Glomerular visceral epithelial cell (primary cell): ENCODE data around the gene COL8A2.

Experiments
- DNase-seq: peaks from one replicate; pipeline ENCODE4 v3.0.0-alpha.2; 2016; ENCODE audit errors: extremely low spot score

COL8A2 gene

GRCh38 chr1:36091141-36091540 is 33.9 kb downstream of the COL8A2 start:
- DNase-seq: no peak

- DNase-seq: peak; percentile 60
Observed at GRCh38 chr1:36089393-36090121, 35.5 kb downstream of the COL8A2 start.

- DNase-seq: peak; percentile 88
Observed at GRCh38 chr1:36088577-36089392, 36.2 kb downstream of the COL8A2 start, which contains the start of gene ADPRS. Gene ADPRS, plus strand, starts transcription at chr1:36088892. Its CDS starts 13 bp downstream, at chr1:36088905.

GRCh38 chr1:36088265-36088576 is 36.8 kb downstream of the COL8A2 start:
- DNase-seq: no peak

GRCh38 chr1:36087233-36088123 is 37.5 kb downstream of the COL8A2 start:
- no peak for DNase-seq

- DNase-seq: no peak
Observed at GRCh38 chr1:36086529-36087232, 38.3 kb downstream of the COL8A2 start.

GRCh38 chr1:36085686-36086526 is 39.1 kb downstream of the COL8A2 start:
- no peak for DNase-seq

GRCh38 chr1:36085126-36085525 is 39.9 kb downstream of the COL8A2 start:
- no peak for DNase-seq

- no peak for DNase-seq
Observed at GRCh38 chr1:36084497-36085115, 40.4 kb downstream of the COL8A2 start.

- DNase-seq: no peak
Observed at GRCh38 chr1:36083635-36084496, 41.2 kb downstream of the COL8A2 start, which contains the start of gene TEKT2. Gene TEKT2, plus strand, starts transcription at chr1:36084094. Its CDS starts 828 bp downstream, at chr1:36084922.

- DNase-seq: no peak
Observed at GRCh38 chr1:36083219-36083618, 41.8 kb downstream of the COL8A2 start.

- no peak for DNase-seq
Observed at GRCh38 chr1:36081926-36082485, 43.0 kb downstream of the COL8A2 start.

- DNase-seq: no peak
Observed at GRCh38 chr1:36080801-36081200, 44.2 kb downstream of the COL8A2 start.

GRCh38 chr1:36080236-36080635 is 44.8 kb downstream of the COL8A2 start:
- no peak for DNase-seq

- no peak for DNase-seq
Observed at GRCh38 chr1:36076979-36077573, 47.9 kb downstream of the COL8A2 start.

GRCh38 chr1:36070349-36070748 is 54.7 kb downstream of the COL8A2 start:
- DNase-seq: no peak

- DNase-seq: no peak
Observed at GRCh38 chr1:36068866-36069265, 56.2 kb downstream of the COL8A2 start.

GRCh38 chr1:36067871-36068270 is 57.2 kb downstream of the COL8A2 start:
- DNase-seq: no peak
